BJ (cell line): ENCODE measurements around the gene GRIK3. TPM values are rescaled to one million over a fixed set of nuclear protein-coding genes. Genes with fewer than 3 reads are reported as not detected.

ENCODE experiments used
- CTCF ChIA-PET: fragments of 350-600 bp; formaldehyde crosslinking; extraction: SDS; loops from one replicate; lab custom pipeline; 2021; ENCODE audit warnings: antibody characterized with exemption, inconsistent platforms; lab: Yijun Ruan, JAX
- POLR2A ChIA-PET: fragments of 300-600 bp; sonication (Branson Sonifier 250); formaldehyde crosslinking; extraction: SDS; loops from one replicate; lab custom pipeline; 2021; ENCODE audit warnings: antibody characterized with exemption; lab: Charles Lee
- DNase-seq: peaks from one replicate; pipeline ENCODE4 v3.0.0-alpha.2; 2011; ENCODE audit warnings: low read depth
- H3K27me3 ChIP-seq: 2 replicates; pipeline ENCODE4 v1.6.0; 2011; ENCODE audit warnings: low read length; ENCODE audit not compliant: control insufficient read depth, insufficient read depth
- H3K36me3 ChIP-seq: 2 replicates; pipeline ENCODE4 v1.5.1; 2011; ENCODE audit warnings: low read length; ENCODE audit not compliant: control insufficient read depth, insufficient read depth
- H3K4me3 ChIP-seq: 2 replicates; pipeline ENCODE4 v1.5.1; 2011; ENCODE audit warnings: low read depth, mild to moderate bottlenecking, control low read depth, low read length
- polyA plus RNA-seq: library from polyadenylated mRNA; depleted of rRNA; stranded (reverse); fragments of >200 nt; gene quantifications from 2 replicates; pipeline ENCODE4 v1.2.3, GENCODE V29; 2011
- TF ChIP-seq, protein P1 (sequence below): IDR thresholded peaks from 2 replicates; pipeline ENCODE4 v1.5.1; 2011; ENCODE audit warnings: low read depth, mild to moderate bottlenecking, control low read depth, inconsistent platforms, low read length, moderate library complexity; ENCODE audit not compliant: insufficient read depth

GRIK3 gene
- polyA plus RNA-seq, 1 experiment = not detected

DNA sequence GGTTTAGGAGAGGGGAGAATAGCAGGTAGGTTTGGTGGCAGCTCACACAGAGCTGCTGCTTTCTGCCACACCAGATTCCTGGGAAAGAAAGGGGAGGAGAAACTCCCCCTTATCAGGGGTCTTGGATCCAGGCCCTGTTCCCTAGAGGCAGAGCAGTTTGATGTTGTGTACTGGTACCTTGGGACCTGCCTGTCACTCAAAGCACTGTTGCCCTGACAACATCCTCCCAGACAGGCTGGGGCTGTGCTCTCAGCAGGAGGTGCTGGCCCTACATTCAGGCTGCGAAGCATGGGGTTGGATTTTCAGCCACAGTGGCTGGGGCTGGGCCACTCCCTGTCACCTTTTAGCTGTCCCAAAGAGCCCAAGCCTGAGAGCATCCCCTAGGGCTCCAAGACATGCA, 188.0 kb downstream of the GRIK3 start:
- TF ChIP-seq, protein P1, sequence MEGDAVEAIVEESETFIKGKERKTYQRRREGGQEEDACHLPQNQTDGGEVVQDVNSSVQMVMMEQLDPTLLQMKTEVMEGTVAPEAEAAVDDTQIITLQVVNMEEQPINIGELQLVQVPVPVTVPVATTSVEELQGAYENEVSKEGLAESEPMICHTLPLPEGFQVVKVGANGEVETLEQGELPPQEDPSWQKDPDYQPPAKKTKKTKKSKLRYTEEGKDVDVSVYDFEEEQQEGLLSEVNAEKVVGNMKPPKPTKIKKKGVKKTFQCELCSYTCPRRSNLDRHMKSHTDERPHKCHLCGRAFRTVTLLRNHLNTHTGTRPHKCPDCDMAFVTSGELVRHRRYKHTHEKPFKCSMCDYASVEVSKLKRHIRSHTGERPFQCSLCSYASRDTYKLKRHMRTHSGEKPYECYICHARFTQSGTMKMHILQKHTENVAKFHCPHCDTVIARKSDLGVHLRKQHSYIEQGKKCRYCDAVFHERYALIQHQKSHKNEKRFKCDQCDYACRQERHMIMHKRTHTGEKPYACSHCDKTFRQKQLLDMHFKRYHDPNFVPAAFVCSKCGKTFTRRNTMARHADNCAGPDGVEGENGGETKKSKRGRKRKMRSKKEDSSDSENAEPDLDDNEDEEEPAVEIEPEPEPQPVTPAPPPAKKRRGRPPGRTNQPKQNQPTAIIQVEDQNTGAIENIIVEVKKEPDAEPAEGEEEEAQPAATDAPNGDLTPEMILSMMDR = no peak
- Histone ChIP-seq H3K27me3 (no peaks in the 10 kb centered on the region), H3K36me3 (no peaks in the 10 kb centered on the region), H3K4me3 (no peak overlapping the region)
- ChIA-PET POLR2A (no interaction called here), CTCF (no interaction called here)
- DNase-seq = no peak

DNA sequence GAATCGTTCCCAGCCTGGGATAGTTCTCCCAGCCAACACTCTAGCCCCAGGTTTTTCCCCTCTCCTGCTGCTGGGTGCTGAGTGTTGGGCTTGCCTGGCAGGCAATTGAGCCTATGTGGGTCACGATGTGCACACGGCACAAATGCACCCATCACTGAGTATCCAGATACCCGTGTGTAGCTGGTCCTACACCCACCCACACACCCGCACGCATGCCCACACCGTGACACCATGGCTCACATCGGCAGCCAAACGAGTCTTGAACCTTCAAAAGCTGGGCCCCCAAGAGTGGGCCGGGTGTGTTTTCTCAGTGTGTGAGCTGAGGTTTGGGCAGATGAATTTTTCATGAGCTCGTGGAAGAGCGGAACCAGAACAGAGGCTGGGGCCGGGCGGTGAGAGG, 188.5 kb downstream of the GRIK3 start:
- H3K27me3 ChIP-seq = no peaks in the 10 kb centered on the region
- CTCF ChIA-PET = no interaction called here
- no peaks in the 10 kb centered on the region for H3K36me3 ChIP-seq
- TF ChIP-seq, protein P1 = no peak
- H3K4me3 ChIP-seq = no peak overlapping the region
- POLR2A ChIA-PET = no interaction called here
- DNase-seq = no peak

DNA sequence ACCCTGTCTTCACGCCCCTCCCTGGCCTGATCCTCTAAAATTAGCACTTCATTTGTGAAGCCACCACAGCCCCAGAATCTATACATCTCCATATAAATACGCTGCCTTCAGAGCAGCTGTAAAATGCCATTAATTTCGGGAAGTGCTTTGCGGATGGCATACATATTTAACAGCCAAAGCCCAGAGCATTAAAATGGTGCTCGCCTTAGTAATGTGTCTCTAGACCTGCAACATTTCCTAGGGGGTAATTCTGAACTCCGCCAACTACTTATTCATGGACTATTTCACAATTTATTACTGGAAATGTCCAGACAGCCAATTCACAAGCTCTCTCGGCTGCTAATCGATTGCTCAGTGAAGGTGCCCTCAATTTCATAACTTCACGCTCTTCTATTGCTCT, 189.4 kb downstream of the GRIK3 start:
- POLR2A ChIA-PET = no interaction called here
- CTCF ChIA-PET = no interaction called here
- TF ChIP-seq, protein P1 = no peak
- no peaks in the 10 kb centered on the region for H3K36me3 ChIP-seq
- no peak overlapping the region for H3K4me3 ChIP-seq
- H3K27me3 ChIP-seq = no peaks in the 10 kb centered on the region
- DNase-seq = no peak

DNA sequence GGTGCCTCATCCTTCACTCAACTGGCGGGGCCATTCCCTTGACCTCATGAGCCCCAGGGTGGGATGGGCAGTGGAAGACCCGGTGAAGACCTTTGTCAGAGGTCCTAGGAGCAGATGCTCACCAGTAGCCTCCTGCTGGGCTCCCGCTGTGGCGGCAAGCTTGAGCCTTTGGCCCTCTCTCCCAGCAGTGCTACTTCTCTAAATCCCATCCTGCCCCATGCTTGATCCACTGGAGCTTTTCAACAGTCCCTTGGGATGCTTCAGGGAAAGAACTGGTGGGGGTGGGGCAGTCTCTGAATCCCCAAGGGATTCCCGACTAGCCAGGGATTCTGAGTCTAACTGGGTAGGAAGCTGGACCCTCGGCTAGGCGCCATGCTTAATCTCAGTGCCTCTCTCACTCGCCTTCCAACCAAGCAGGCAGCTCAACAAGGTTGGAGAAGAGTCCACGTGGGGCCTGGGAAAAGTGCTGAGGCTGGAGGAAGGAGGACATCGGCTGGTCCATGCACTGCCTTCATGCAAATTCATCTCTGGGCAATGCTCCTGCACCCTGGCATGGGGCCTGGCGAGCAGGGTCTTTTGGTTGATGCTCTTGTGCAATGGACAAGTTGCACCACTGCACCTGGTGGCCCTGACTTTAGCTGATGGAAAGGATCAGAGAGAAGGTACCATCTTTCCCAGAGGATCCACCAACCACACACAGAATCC, 190.3 kb downstream of the GRIK3 start:
- TF ChIP-seq, protein P1 = no peak
- ChIA-PET CTCF (interaction anchor here (0.5 kb wide), 1 partner anchor 1863 kb away, joined by 3 read pairs; no protein-coding TSS in a partner anchor), POLR2A (no interaction called here)
- Histone ChIP-seq H3K27me3 (no peaks in the 10 kb centered on the region), H3K36me3 (no peaks in the 10 kb centered on the region), H3K4me3 (no peak overlapping the region)
- no peak for DNase-seq

DNA sequence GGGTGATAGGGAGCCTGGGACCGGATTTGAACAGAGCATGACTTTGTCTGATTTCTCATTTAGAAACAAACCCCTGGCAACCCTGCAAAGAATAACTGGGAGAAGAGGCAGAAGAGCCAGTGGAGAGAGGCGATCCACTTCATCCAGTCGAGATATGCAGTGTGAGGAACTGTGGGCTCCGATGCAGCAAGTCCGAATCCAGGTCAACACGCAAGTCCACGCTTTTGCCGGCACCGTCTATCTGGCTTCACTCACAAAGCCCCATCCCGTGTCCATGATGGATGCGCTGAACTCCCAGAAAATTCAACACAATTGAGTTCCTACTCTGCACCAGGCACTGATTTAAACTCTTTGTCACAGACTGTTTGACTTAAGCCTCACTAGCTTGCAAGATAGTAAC, 191.3 kb downstream of the GRIK3 start:
- Histone ChIP-seq H3K27me3 (no peaks in the 10 kb centered on the region), H3K36me3 (no peaks in the 10 kb centered on the region), H3K4me3 (no peak overlapping the region)
- CTCF ChIA-PET = no interaction called here
- TF ChIP-seq, protein P1 = no peak
- DNase-seq = no peak
- POLR2A ChIA-PET = no interaction called here
